Bronchial epithelial cell (primary cell): Measurements from ENCODE around the gene JAZF1. TPM values are rescaled to one million over a fixed set of nuclear protein-coding genes. Genes with fewer than 3 reads are reported as not detected.

Source experiments
- DNase-seq: peaks from one replicate; pipeline ENCODE4 v3.0.0-alpha.2; 2010; ENCODE audit warnings: low read depth
- FAIRE-seq: peaks from 2 replicates; lab custom pipeline; 2011; peaks lifted over from hg19 to GRCh38; lab: Jason Lieb, UNC
- H3K27me3 ChIP-seq: 2 replicates; pipeline ENCODE4 v1.5.1; 2011; ENCODE audit warnings: low read length; ENCODE audit not compliant: control insufficient read depth, insufficient read depth
- H3K36me3 ChIP-seq: 2 replicates; pipeline ENCODE4 v1.5.1; 2011; ENCODE audit warnings: low read length; ENCODE audit not compliant: control insufficient read depth, insufficient read depth
- H3K4me3 ChIP-seq: 2 replicates; pipeline ENCODE4 v1.5.1; 2011; ENCODE audit warnings: mild to moderate bottlenecking, low read depth, low read length, control low read depth
- total RNA-seq: library from RNA; depleted of rRNA; stranded (reverse); fragments of >200 nt; gene quantifications from 2 replicates; pipeline ENCODE4 v1.2.1, GENCODE V29; 2014
- TF ChIP-seq, protein P1 (sequence below): IDR thresholded peaks from 2 replicates; pipeline ENCODE4 v1.5.1; 2011; ENCODE audit warnings: mild to moderate bottlenecking, moderate library complexity, low read length, control low read depth, inconsistent platforms; ENCODE audit not compliant: insufficient read depth, severe bottlenecking

The JAZF1 gene
- total RNA-seq, 1 donor from 2014 or later, result 1.1 TPM

DNA sequence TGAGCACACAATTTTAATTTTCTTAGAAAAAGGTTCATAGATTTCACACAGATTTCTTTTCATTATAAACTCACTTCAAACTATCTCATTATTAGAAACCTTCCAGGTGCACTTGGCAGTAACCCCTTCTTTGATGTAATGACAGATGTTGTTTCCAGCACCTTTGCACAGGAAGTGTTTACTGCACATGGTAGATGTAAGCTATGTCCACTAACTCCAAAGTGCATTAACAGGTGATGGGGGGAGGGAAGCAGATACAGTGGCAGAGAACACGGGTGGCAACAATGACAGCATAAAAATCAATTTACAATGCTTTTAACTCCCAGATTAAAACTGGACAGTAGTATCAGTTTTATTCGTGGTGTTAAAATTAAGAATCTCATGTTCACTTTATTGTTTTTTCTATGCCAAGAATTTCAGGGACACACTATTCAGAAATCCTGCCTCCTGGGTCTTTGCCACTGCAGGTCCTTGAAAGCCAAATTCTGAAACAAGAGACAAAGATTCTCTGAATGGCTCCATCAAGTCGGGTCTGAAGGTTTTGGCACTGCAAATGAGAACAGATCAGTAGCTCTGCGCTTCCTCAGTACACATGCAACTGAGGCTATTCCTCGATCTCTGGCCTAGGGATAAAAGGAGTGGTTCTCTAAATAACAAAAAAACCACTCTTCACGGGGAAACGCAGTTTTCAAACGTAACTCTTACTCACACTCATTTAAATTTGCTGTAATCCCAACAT is 187.7 kb downstream of the JAZF1 start:
- TF ChIP-seq, protein P1, sequence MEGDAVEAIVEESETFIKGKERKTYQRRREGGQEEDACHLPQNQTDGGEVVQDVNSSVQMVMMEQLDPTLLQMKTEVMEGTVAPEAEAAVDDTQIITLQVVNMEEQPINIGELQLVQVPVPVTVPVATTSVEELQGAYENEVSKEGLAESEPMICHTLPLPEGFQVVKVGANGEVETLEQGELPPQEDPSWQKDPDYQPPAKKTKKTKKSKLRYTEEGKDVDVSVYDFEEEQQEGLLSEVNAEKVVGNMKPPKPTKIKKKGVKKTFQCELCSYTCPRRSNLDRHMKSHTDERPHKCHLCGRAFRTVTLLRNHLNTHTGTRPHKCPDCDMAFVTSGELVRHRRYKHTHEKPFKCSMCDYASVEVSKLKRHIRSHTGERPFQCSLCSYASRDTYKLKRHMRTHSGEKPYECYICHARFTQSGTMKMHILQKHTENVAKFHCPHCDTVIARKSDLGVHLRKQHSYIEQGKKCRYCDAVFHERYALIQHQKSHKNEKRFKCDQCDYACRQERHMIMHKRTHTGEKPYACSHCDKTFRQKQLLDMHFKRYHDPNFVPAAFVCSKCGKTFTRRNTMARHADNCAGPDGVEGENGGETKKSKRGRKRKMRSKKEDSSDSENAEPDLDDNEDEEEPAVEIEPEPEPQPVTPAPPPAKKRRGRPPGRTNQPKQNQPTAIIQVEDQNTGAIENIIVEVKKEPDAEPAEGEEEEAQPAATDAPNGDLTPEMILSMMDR, result no peak
- Histone ChIP-seq H3K4me3 (no peak overlapping the region), H3K36me3 (no peaks in the 10 kb centered on the region), H3K27me3 (no peaks in the 10 kb centered on the region)
- FAIRE-seq (no peak), DNase-seq (no peak)

DNA sequence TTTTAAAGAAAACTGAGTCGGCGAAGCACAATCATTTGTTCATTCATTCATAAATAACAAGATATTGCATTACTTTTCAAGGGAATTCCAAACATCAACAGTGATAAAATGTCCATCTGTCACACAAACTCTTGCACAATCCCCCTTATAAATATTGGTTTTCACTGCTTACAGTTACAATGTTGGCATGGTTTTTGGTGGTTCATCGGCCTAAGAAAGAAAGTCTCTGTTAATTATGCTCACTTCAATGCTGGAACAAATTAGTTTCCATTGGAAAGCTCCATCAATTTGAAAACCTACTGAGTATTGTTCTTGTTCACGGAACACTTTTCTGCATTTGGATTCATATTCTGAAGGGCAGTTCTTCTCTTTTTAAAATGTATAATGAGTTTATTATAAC is 188.5 kb downstream of the JAZF1 start:
- H3K4me3 ChIP-seq, result no peak overlapping the region
- TF ChIP-seq, protein P1, result no peak
- FAIRE-seq (no peak), DNase-seq (no peak)
- H3K36me3 ChIP-seq, result no peaks in the 10 kb centered on the region
- no peaks in the 10 kb centered on the region for H3K27me3 ChIP-seq

DNA sequence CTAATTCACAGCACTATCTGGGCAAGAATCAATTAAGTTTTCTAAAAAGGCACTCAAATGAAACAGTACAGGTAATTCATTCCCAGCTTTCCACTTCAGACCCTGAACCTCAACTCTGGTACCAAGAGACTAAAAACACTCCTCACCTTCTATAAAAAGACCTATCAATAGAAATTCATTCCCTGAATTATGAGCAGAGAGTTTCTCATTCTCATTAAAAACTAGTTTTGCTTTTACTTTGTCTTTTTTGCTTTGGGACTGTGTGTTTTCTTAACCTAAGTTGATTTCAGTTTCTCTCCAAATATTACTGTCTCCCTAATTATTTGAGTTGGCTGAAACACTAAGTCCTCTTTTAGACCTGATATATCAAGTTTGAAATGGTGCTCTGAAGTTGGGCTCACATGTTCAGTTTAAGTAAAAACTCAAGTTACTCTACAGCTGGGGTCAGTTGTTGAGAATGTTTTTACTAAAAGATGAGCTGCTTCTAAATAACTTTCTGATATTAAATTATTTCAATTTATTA is 189.5 kb downstream of the JAZF1 start:
- FAIRE-seq, result no peak
- Histone ChIP-seq H3K27me3 (no peaks in the 10 kb centered on the region), H3K36me3 (no peaks in the 10 kb centered on the region), H3K4me3 (no peak overlapping the region)
- DNase-seq, result no peak
- TF ChIP-seq, protein P1, result no peak

DNA sequence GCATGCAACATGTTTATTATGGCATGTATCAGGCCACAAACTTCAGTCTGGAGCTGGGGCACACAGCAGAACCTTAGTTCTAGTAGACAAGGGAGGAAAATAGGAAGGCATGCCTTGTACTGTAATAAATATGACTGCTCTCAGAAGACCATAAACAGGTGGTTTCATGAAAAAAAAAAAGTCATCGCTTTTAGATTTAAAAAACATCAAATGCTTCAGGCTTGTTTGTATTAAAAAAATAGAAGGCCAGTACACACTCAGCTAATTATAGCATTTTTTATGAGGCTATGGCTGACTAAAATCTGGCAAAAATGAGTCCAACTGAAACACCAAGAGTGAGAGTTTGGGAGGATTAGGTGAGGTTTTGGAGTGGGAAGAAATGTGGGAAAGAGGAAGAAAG is 204.1 kb downstream of the JAZF1 start:
- FAIRE-seq (no peak), DNase-seq (no peak)
- H3K36me3 ChIP-seq, result no peaks in the 10 kb centered on the region
- H3K4me3 ChIP-seq, result no peak overlapping the region
- H3K27me3 ChIP-seq, result no peaks in the 10 kb centered on the region
- TF ChIP-seq, protein P1, result no peak

DNA sequence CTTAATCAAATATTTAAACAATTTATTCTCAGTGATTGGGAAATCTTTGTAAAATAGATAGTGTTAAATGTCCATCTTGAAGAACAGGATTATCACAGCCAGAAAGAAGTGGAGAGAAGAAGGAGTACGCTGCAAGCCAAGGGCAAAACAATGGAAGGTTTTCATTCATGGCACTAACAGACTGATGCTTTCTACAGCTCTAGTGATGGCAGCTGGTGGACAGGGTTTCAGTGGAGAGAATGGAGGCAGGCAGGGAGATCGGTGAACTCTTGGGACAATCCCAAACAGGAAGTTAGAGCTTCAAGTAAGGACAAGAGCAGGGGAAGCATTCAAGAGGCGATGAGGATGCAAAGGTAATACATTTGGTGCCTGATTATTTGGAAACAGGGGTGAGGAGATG is 207.0 kb downstream of the JAZF1 start:
- H3K27me3 ChIP-seq, result no peaks in the 10 kb centered on the region
- FAIRE-seq (no peak), DNase-seq (no peak)
- no peaks in the 10 kb centered on the region for H3K36me3 ChIP-seq
- no peak overlapping the region for H3K4me3 ChIP-seq
- TF ChIP-seq, protein P1, result no peak

DNA sequence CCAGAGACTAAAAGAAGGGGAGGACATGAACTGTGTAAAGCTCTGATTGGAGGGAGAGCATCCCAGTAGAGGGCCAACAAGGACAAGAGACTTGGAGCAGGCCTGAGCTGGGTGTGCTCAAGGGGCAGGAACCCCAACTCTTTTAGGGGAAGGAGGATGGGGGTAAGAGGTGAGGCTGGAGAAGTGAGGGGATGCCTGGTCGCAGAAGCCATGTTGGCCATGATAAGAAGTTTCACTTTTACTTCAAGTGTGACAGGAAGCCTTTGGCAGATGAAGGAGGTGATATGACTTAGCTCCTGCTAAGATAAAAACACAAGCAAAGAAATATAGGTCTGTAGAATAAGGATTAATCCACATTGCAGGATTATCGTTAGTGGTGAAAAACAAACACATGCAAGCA is 208.3 kb downstream of the JAZF1 start:
- TF ChIP-seq, protein P1, result no peak
- Histone ChIP-seq H3K4me3 (no peak overlapping the region), H3K27me3 (no peaks in the 10 kb centered on the region), H3K36me3 (no peaks in the 10 kb centered on the region)
- FAIRE-seq, result no peak
- no peak for DNase-seq
